PFSK-1 (cell line): ENCODE results near the gene FRMPD4.
A peak's percentile ranks its signal among the peaks of the same experiment; 100 is the strongest.

Source experiments
- FOXP2 ChIP-seq: optimal IDR thresholded peaks from 2 replicates; pipeline ENCODE3; 2011; ENCODE audit warnings: borderline replicate concordance, control low read depth, inconsistent platforms; ENCODE audit not compliant: insufficient read depth; ENCODE audit errors: extremely low read length, extremely low read depth
- POLR2AphosphoS5 ChIP-seq: IDR thresholded peaks from 2 replicates; pipeline ENCODE4 v1.6.1; 2012; ENCODE audit warnings: low read depth, mild to moderate bottlenecking, control low read depth, low read length, moderate library complexity
- SIN3A ChIP-seq: IDR thresholded peaks from 2 replicates; pipeline ENCODE4 v1.6.1; 2012; ENCODE audit warnings: mild to moderate bottlenecking, low read length, moderate library complexity, borderline replicate concordance; ENCODE audit not compliant: insufficient read depth
- TAF1 ChIP-seq: IDR thresholded peaks from 2 replicates; pipeline ENCODE4 v1.6.1; 2012; ENCODE audit warnings: low read length, control low read depth, borderline replicate concordance; ENCODE audit not compliant: insufficient read depth
- TF ChIP-seq, protein P1 (sequence below), 2 experiments: IDR thresholded peaks; 2 replicates each; pipeline versions ENCODE4 v1.6.1 to v1.8.0; 2011 to 2012; ENCODE audit warnings: low read depth in 2 of 2, low read length in 2 of 2, control low read depth in 1 of 2, inconsistent platforms in 1 of 2, mild to moderate bottlenecking in 1 of 2, moderate library complexity in 1 of 2; ENCODE audit not compliant: insufficient read depth in 1 of 2

The FRMPD4 gene

DNA sequence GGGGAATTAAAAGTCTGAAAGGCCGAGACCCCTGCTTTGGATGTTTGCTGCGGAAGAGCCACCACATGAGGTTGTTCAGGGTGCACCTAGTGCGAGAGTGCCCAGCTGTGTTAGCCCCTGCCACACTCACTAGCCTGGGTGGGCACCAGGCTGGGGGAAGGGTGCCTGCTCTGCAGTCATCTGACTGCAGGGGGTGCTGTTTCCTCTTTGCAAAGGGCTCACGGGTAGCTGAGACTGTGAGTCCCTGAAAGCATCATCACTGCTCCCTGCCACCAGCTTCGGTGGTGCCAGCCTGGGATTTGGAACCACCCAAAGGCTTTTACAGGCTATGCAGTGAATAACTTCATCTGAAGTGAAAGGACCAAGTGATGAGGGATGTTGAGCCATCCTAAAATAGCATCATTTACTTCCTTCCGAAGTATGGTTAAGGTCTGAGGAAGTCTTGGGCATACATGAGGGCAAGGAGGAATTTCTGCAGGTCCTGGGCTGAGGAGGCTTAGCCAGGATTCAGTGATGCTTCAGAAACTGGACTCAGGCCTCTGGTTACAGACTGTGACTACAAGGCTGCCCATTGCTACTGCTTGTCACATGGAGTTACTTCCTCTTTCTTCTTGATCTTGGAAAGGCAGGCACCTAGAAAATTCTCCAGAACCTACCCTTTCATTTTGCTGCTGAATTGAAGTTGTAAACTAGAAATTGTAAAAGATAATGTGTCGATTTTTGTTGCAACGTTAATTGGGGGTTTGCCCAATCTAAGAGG is 359.7 kb downstream of the FRMPD4 start:
- TF ChIP-seq, protein P1, sequence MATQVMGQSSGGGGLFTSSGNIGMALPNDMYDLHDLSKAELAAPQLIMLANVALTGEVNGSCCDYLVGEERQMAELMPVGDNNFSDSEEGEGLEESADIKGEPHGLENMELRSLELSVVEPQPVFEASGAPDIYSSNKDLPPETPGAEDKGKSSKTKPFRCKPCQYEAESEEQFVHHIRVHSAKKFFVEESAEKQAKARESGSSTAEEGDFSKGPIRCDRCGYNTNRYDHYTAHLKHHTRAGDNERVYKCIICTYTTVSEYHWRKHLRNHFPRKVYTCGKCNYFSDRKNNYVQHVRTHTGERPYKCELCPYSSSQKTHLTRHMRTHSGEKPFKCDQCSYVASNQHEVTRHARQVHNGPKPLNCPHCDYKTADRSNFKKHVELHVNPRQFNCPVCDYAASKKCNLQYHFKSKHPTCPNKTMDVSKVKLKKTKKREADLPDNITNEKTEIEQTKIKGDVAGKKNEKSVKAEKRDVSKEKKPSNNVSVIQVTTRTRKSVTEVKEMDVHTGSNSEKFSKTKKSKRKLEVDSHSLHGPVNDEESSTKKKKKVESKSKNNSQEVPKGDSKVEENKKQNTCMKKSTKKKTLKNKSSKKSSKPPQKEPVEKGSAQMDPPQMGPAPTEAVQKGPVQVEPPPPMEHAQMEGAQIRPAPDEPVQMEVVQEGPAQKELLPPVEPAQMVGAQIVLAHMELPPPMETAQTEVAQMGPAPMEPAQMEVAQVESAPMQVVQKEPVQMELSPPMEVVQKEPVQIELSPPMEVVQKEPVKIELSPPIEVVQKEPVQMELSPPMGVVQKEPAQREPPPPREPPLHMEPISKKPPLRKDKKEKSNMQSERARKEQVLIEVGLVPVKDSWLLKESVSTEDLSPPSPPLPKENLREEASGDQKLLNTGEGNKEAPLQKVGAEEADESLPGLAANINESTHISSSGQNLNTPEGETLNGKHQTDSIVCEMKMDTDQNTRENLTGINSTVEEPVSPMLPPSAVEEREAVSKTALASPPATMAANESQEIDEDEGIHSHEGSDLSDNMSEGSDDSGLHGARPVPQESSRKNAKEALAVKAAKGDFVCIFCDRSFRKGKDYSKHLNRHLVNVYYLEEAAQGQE (IDR thresholded peaks at IDR 0.05; ENCODE audit: insufficient read depth in 1 of 2, low read depth in 2 of 2, low read length in 2 of 2) = no peak
- TF ChIP-seq POLR2AphosphoS5 (no peak), SIN3A (no peak), FOXP2 (no peak), TAF1 (no peak)

DNA sequence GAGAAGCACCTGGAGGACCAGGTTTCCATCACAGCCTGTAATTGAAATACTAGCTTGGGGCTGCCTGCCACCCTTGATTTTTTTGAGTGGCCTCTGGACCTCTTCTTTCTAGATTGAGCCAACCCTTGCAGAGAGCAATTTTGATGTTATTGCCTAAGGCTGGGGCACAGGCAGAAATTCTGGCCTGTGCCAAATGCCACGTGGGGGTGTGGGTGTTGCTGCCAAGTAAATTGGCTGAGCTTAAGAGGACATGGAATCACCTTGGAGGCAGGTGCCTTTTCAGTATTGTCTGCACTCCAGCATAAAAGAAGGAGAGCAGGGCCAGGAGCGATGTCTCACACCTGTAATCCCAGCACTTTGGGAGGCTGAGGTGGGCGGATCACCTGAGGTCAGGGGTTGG is 366.9 kb downstream of the FRMPD4 start:
- TF ChIP-seq POLR2AphosphoS5 (no peak), FOXP2 (no peak), TAF1 (no peak), SIN3A (no peak)
- TF ChIP-seq, protein P1 (IDR thresholded peaks at IDR 0.05; ENCODE audit: insufficient read depth in 1 of 2, low read depth in 2 of 2, low read length in 2 of 2) = no peak

DNA sequence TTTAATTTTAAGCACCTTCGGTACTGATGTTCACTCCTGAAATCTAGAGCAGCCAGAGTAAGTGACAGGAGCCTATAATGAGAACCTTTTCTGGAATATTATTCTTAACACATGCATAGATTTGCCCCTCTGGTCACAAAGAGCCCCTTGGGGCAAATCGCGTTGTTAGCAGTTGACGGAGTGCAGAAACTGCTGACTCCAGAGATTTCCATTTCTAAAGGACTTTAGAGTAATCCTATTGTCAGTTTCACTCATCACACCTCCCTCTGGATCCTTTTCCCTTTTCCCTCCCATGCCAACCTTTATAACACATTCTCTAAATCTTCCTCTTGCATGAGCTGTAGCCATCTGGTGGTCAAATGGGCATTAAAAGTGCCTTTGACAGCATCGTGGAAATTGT is 388.0 kb downstream of the FRMPD4 start:
- TF ChIP-seq FOXP2 (no peak), POLR2AphosphoS5 (no peak), TAF1 (no peak), SIN3A (no peak)
- TF ChIP-seq, protein P1 (IDR thresholded peaks at IDR 0.05; ENCODE audit: insufficient read depth in 1 of 2, low read depth in 2 of 2, low read length in 2 of 2) = no peak

DNA sequence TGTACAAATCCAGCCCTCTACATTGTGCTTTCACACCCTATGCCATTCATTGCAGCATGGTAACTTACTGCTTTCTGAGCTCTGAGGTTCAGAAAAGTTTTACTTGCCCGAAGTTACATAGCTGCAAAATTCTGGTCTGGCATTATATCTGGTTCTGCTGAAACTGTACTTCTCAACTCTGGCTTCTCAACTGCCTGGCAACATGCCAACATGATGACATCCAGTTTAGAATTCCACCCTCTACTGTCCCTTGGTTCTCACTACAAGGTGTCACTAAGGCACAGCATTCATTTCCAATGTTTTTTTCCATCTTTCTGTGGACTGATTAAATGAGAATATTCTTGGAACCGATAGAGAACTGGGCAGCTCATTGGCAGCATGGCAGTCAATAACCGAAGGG is 410.1 kb downstream of the FRMPD4 start:
- no peak for TF ChIP-seq SIN3A

DNA sequence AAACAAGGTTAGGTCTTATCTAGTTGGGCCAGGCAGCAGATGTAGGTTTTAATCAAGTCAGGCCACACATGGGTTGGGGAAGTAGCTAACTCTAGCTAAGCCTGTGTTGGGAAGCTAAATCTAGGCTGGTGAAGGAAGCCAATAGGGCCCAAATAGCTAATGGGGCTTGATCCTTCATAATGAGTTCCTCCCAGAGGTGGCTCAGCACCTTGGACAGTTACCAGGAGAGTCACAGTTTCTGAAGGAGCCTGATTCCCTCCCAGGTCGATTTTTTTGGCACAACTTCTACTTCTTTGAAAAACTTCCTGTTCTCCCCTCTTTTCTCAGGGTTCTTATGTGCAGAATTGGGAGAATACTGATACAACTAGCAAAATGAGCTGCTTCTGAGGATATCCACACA is 410.5 kb downstream of the FRMPD4 start:
- TF ChIP-seq, protein P1 (IDR thresholded peaks at IDR 0.05; ENCODE audit: insufficient read depth in 1 of 2, low read depth in 2 of 2, low read length in 2 of 2) = peak; percentile 79 to 94
- no peak for TF ChIP-seq FOXP2
